ENCODE data around the gene CCSAP. TPM values are rescaled to one million over a fixed set of nuclear protein-coding genes. Genes with fewer than 3 reads are reported as not detected.

CCSAP gene
- total and polyA plus RNA-seq, 8 donors: 7.1 to 11.4 (median 9.2) TPM

DNA sequence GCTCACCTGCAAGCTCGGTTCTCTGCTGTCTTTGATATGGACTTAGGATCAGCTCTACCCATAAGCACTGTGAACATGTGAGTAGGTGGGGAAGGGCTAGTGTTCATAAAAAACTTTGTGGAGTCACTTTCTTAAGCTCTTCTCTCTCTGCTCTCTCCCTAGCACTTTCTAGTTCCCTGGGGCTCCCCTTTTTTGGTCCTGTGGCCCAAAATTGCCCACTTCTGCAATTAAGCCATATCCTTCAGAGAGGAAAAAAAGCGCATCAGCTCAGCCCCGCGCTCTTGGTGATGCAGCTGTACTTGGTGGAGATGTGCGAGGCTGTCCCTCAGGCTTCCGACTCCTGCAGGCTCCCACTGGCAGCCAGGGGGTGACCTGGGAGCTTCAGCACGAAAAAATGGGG is 23.4 kb downstream of the CCSAP start:
- no peak overlapping the region for H3K4me3 ChIP-seq
- DNase-seq (no peak), ATAC-seq (no peak)
- peaks cover 0 to 34% of the 10 kb centered on the region in 2 donors for H3K36me3 ChIP-seq
- H3K27me3 ChIP-seq: no peaks in the 10 kb centered on the region
- no peaks in the 10 kb centered on the region for H3K9me3 ChIP-seq
- peaks cover 0 to 2% of the 10 kb centered on the region in 2 donors for H3K4me1 ChIP-seq
- TF ChIP-seq, protein P1, sequence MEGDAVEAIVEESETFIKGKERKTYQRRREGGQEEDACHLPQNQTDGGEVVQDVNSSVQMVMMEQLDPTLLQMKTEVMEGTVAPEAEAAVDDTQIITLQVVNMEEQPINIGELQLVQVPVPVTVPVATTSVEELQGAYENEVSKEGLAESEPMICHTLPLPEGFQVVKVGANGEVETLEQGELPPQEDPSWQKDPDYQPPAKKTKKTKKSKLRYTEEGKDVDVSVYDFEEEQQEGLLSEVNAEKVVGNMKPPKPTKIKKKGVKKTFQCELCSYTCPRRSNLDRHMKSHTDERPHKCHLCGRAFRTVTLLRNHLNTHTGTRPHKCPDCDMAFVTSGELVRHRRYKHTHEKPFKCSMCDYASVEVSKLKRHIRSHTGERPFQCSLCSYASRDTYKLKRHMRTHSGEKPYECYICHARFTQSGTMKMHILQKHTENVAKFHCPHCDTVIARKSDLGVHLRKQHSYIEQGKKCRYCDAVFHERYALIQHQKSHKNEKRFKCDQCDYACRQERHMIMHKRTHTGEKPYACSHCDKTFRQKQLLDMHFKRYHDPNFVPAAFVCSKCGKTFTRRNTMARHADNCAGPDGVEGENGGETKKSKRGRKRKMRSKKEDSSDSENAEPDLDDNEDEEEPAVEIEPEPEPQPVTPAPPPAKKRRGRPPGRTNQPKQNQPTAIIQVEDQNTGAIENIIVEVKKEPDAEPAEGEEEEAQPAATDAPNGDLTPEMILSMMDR (IDR thresholded peaks at IDR 0.05): no peak
- intact Hi-C loops (cut with DNase I): no loop called here
- no peak overlapping the region for H3K27ac ChIP-seq

DNA sequence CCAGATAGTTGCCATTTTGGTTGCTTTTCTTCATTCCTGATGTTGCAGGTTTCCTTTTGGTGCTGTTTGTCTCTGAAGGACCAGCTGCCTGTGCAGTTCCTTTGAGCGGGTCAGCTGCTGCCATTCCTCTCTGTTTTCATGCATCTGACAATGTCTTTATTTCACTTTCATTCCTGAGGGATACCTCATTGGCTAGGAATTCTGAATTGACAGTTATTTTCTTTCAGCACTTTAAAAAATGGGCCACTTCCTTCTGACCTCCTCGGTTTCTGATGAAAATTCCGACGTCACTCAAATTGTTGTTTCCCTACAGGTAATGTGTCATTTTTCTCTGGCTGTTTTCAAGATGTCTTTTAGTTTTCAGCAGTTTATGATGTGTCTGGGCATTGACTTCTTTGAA is 24.8 kb downstream of the CCSAP start:
- ATAC-seq (no peak), DNase-seq (no peak)

DNA sequence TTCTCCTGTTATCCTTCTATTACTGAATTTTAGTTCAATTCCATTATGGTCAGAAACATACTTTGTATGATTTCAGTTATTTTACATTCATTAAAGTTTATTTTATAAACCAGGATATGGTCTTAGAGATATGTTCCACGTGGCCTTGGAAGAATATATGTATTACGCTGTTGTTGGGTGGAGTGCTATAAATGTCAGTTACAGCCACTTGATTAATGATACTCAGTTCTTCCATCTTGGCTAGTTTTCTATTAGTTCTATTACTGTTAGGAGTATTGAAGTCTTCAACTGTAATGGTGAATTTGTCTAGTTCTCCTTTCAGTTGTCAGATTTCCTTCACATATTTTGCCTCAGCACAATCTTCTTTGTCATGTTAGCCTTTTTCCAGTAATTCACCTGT is 26.7 kb downstream of the CCSAP start:
- Histone ChIP-seq H3K4me3 (no peak overlapping the region), H3K4me1 (no peaks in the 10 kb centered on the region), H3K27ac (no peak overlapping the region), H3K36me3 (peaks cover 0 to 32% of the 10 kb centered on the region in 2 donors), H3K27me3 (no peaks in the 10 kb centered on the region), H3K9me3 (no peaks in the 10 kb centered on the region)
- intact Hi-C loops (cut with DNase I): no loop called here
- no peak for ATAC-seq
- DNase-seq: no peak
- TF ChIP-seq, protein P1 (IDR thresholded peaks at IDR 0.05): no peak

More for the DNA sequence above, 24.8 kb downstream of the CCSAP start:
- H3K9me3 ChIP-seq: no peaks in the 10 kb centered on the region
- TF ChIP-seq, protein P1 (IDR thresholded peaks at IDR 0.05): no peak
- no peaks in the 10 kb centered on the region for H3K27me3 ChIP-seq
- H3K4me3 ChIP-seq: no peak overlapping the region
- H3K27ac ChIP-seq: no peak overlapping the region
- H3K36me3 ChIP-seq: peaks cover 0 to 27% of the 10 kb centered on the region in 2 donors
- intact Hi-C loops (cut with DNase I): no loop called here
- H3K4me1 ChIP-seq: no peaks in the 10 kb centered on the region

DNA sequence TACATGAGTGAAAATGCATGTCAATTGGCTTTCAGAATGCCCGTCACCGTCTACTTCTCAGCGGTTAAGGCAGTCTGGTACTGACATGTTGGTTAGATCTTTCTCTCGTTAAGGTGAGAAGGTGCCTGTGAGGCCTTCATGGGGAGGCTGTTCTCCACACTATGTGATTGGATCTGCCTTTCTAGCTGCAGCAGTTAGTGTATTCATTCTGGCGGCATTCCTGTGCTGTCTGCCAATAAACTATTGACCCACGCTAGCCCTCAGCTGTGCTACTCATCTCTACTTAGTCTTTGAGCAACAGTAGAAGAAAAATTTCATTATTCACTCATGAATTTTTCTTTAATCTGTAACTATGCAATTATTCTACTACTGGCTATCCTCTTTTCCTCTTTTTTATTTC is 32.0 kb downstream of the CCSAP start:
- intact Hi-C loops (cut with DNase I): no loop called here
- no peak overlapping the region for H3K4me3 ChIP-seq
- peaks cover 0 to 27% of the 10 kb centered on the region in 2 donors for H3K36me3 ChIP-seq
- no peaks in the 10 kb centered on the region for H3K4me1 ChIP-seq
- H3K27me3 ChIP-seq: no peaks in the 10 kb centered on the region
- DNase-seq (peak in 2 of 4 donors; percentile 36 to 57), ATAC-seq (peak; percentile 30)
- TF ChIP-seq, protein P1 (IDR thresholded peaks at IDR 0.05): no peak
- H3K9me3 ChIP-seq: no peaks in the 10 kb centered on the region
- no peak overlapping the region for H3K27ac ChIP-seq

DNA sequence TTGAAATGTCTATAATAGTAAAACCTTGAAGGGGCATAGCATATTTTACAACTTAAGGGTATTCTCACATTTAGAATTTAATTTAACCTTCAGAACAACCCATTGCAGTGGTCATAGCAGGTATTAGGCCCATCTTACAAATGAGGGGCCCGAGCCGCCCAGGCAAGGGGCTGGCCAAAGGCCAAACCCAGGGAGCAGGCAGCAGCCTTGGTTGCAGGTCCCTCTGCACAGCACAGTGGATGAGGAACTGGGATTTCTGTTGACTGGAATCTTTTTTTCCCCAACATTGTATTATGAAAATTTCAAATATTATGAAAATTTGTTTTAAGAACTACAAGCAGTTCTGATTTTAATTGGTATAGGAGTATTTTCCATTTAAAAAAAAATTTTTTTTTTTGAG is 33.2 kb downstream of the CCSAP start:
- Histone ChIP-seq H3K36me3 (peaks cover 0 to 28% of the 10 kb centered on the region in 2 donors), H3K4me3 (no peak overlapping the region), H3K4me1 (no peaks in the 10 kb centered on the region), H3K27me3 (no peaks in the 10 kb centered on the region), H3K9me3 (no peaks in the 10 kb centered on the region), H3K27ac (no peak overlapping the region)
- DNase-seq (no peak), ATAC-seq (no peak)
- intact Hi-C loops (cut with DNase I): no loop called here
- TF ChIP-seq, protein P1 (IDR thresholded peaks at IDR 0.05): no peak

Measured in left lung (tissue), 10 donors.